ENCODE measurements around the gene SLC2A13.

DNA sequence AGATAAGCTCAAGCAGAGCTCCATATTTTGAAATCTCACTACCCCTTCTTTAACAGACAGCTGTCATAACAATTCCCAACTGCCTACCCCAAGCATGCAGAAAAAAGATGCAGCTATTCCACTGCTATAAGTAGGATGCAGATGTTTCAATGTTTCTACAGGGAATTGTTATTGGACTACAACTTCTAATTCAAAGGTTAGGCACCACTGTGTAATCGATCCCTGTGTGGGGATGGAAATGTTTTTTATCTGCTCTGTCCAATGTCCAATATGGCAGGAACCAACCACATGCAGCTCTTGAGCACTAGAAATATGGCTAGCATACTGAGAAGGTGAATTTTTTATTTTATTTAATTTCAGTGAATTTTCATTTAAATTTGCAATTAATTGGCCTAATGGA is 208.6 kb downstream of the SLC2A13 start:
- TF ChIP-seq POLR2AphosphoS5 (IDR thresholded peaks at IDR 0.05), result no peak
- TF ChIP-seq, protein P1, sequence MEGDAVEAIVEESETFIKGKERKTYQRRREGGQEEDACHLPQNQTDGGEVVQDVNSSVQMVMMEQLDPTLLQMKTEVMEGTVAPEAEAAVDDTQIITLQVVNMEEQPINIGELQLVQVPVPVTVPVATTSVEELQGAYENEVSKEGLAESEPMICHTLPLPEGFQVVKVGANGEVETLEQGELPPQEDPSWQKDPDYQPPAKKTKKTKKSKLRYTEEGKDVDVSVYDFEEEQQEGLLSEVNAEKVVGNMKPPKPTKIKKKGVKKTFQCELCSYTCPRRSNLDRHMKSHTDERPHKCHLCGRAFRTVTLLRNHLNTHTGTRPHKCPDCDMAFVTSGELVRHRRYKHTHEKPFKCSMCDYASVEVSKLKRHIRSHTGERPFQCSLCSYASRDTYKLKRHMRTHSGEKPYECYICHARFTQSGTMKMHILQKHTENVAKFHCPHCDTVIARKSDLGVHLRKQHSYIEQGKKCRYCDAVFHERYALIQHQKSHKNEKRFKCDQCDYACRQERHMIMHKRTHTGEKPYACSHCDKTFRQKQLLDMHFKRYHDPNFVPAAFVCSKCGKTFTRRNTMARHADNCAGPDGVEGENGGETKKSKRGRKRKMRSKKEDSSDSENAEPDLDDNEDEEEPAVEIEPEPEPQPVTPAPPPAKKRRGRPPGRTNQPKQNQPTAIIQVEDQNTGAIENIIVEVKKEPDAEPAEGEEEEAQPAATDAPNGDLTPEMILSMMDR (IDR thresholded peaks at IDR 0.05 in 8 of 11, conservative IDR thresholded peaks at IDR 0.05 in 3 of 11), result no peak
